PC-3 (cell line): ENCODE data around the gene JADE1. TPM values are rescaled to one million over a fixed set of nuclear protein-coding genes. Genes with fewer than 3 reads are reported as not detected.

ENCODE experiments used
- ATAC-seq: fragments of 200-7000 bp; cut with Tn5 transposase; 2 replicates; pipeline ENCODE4 v1.9.1; 2020; ENCODE audit warnings: mild to moderate bottlenecking, moderate library complexity
- BruUV-seq: library from RNA; stranded (reverse); fragments of 400-500 nt; replicated peaks from 2 replicates; lab custom pipeline; 2021; lab: Mats Ljungman, UMichigan
- CTCF ChIA-PET: fragments of 300-600 bp; sonication (Branson Sonifier 250); formaldehyde crosslinking; loops from one replicate; lab custom pipeline; 2022; ENCODE audit warnings: antibody characterized with exemption; lab: Charles Lee
- POLR2A ChIA-PET: fragments of 300-600 bp; sonication (Branson Sonifier 250); formaldehyde crosslinking; loops from one replicate; lab custom pipeline; 2022; ENCODE audit warnings: antibody characterized with exemption; ENCODE audit not compliant: unreplicated experiment; lab: Charles Lee
- DNase-seq: peaks from one replicate; pipeline ENCODE4 v3.0.0-alpha.2; 2015
- H2AFZ ChIP-seq: fragments of 300-600 bp; sonication (generic); 2 replicates; pipeline ENCODE4 v1.6.0; 2016; ENCODE audit warnings: antibody characterized with exemption, low read length
- H3F3A ChIP-seq: fragments of 300-600 bp; sonication (generic); one replicate; pipeline ENCODE4 v1.6.0; 2017; ENCODE audit warnings: antibody characterized with exemption, low read length, control low read depth, mild to moderate bottlenecking; ENCODE audit not compliant: unreplicated experiment
- H3K27ac ChIP-seq: fragments of 300-600 bp; sonication (generic); 2 replicates; pipeline ENCODE4 v1.5.1; 2016; ENCODE audit warnings: mild to moderate bottlenecking, low read length
- H3K27me3 ChIP-seq: fragments of 300-600 bp; sonication (generic); 2 replicates; pipeline ENCODE4 v1.6.1; 2016; ENCODE audit warnings: low read length, mixed read lengths
- H3K36me3 ChIP-seq: fragments of 300-600 bp; sonication (generic); 2 replicates; pipeline ENCODE4 v1.6.1; 2016; ENCODE audit warnings: low read depth, mixed run types, low read length, mixed read lengths
- H3K4me1 ChIP-seq: fragments of 300-600 bp; sonication (generic); 2 replicates; pipeline ENCODE4 v1.5.1; 2016; ENCODE audit warnings: low read length; ENCODE audit not compliant: insufficient read depth
- H3K4me2 ChIP-seq: fragments of 300-600 bp; sonication (generic); 2 replicates; pipeline ENCODE4 v1.6.0; 2016; ENCODE audit warnings: low read length
- H3K4me3 ChIP-seq: fragments of 300-600 bp; sonication (generic); 2 replicates; pipeline ENCODE4 v1.5.1; 2016; ENCODE audit warnings: mild to moderate bottlenecking, low read length, mixed read lengths
- H3K79me2 ChIP-seq: fragments of 300-600 bp; sonication (generic); 2 replicates; pipeline ENCODE4 v1.6.1; 2017; ENCODE audit warnings: low read length, mixed read lengths
- H3K9ac ChIP-seq: fragments of 300-600 bp; sonication (generic); 2 replicates; pipeline ENCODE4 v1.6.0; 2016; ENCODE audit warnings: mild to moderate bottlenecking, low read length
- H3K9me2 ChIP-seq: fragments of 300-600 bp; sonication (generic); replicated peaks from 2 replicates; pipeline ENCODE4 v1.6.1; 2016; ENCODE audit warnings: mixed run types, low read length, mixed read lengths
- H3K9me3 ChIP-seq: fragments of 300-600 bp; sonication (generic); 2 replicates; pipeline ENCODE4 v1.6.1; 2016; ENCODE audit warnings: low read length, mixed read lengths
- H4K20me1 ChIP-seq: fragments of 300-600 bp; sonication (generic); 2 replicates; pipeline ENCODE4 v1.6.1; 2016; ENCODE audit warnings: low read length, mixed read lengths
- CTCF ChIP-seq: fragments of 300-600 bp; sonication (generic); conservative IDR thresholded peaks from 2 replicates; pipeline ENCODE4 v1.5.1; 2017; ENCODE audit warnings: antibody characterized with exemption, low read depth, mild to moderate bottlenecking, low read length
- EZH2 ChIP-seq: fragments of 300-600 bp; sonication (generic); IDR thresholded peaks from one replicate; pipeline ENCODE4 v1.6.1; 2017; ENCODE audit warnings: antibody characterized with exemption, mild to moderate bottlenecking, low read length; ENCODE audit not compliant: unreplicated experiment
- EZH2phosphoT487 ChIP-seq: fragments of 300-600 bp; sonication (generic); IDR thresholded peaks from 2 replicates; pipeline ENCODE4 v1.6.1; 2018; ENCODE audit warnings: mild to moderate bottlenecking, antibody characterized with exemption, low read length, borderline replicate concordance
- intact Hi-C: fragments of 100-400 bp; cut with micrococcal nuclease; formaldehyde crosslinking; loops from 2 replicates; pipeline ENCODE4 v1.9.0; 2023
- total RNA-seq: library from RNA; depleted of rRNA; stranded (reverse); fragments of >200 nt; gene quantifications from 2 replicates; pipeline ENCODE4 v1.2.3, GENCODE V29; 2014

The JADE1 gene
- total RNA-seq, 1 experiment from 2014 or later: 10.8 TPM

DNA sequence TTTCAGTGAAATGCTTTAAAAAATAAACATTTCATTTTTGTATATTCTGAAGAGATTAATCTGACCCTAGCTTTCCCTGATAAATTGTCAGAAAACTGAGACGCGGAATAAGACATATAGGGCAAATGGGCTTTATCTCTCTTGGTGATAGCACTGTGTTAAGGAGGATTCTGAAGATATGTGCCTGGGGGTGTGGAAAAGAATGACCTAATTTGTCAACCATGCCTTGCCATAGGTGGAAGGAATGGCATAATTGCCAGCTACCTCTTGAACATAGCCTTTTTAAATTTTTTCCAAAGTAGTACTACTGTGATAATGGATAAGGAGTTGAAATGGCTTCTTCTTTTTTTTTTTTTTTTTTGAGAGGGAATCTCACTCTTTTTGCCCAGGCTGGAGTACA is 11.7 kb downstream of the JADE1 start:
- Histone ChIP-seq H3K4me1 (peaks cover 43% of the 10 kb centered on the region), H3K36me3 (no peaks in the 10 kb centered on the region), H3F3A (peaks cover 5% of the 10 kb centered on the region), H3K27ac (no peak overlapping the region), H4K20me1 (no peaks in the 10 kb centered on the region), H3K4me2 (no peak overlapping the region), H3K4me3 (no peak overlapping the region), H3K79me2 (peaks cover 89% of the 10 kb centered on the region), H3K27me3 (no peaks in the 10 kb centered on the region), H3K9me3 (no peaks in the 10 kb centered on the region), H2AFZ (no peak overlapping the region), H3K9me2 (no peaks in the 10 kb centered on the region), H3K9ac (no peak overlapping the region)
- ATAC-seq: no peak
- intact Hi-C loops: no loop called here
- BruUV-seq: no TSS peak
- DNase-seq: no peak
- POLR2A ChIA-PET: no interaction called here
- no peak for TF ChIP-seq CTCF
- TF ChIP-seq EZH2: no peak
- TF ChIP-seq EZH2phosphoT487: no peak
- CTCF ChIA-PET: no interaction called here

GRCh38 chr4:128823025-128823661 is 13.6 kb downstream of the JADE1 start:
- ATAC-seq (peak; percentile 84), DNase-seq (peak; percentile 85)
- H3K4me2 ChIP-seq: peak overlapping the region; percentile 56
- intact Hi-C loops: no loop called here
- peaks cover 5% of the 10 kb centered on the region for H3F3A ChIP-seq
- H3K9me3 ChIP-seq: no peaks in the 10 kb centered on the region
- H3K27ac ChIP-seq: peak overlapping the region; percentile 77
- POLR2A ChIA-PET: interaction anchor here (0.6 to 1.2 kb wide), 3 partner anchors 11 to 15 kb away, joined by 4 to 6 read pairs (median 5); partner anchors contain the start of gene JADE1
- no peak overlapping the region for H3K9ac ChIP-seq
- CTCF ChIA-PET: interaction anchor here (0.5 kb wide), 1 partner anchor 13 kb away, joined by 9 read pairs; no protein-coding TSS in a partner anchor
- H3K9me2 ChIP-seq: no peaks in the 10 kb centered on the region
- no TSS peak for BruUV-seq
- H2AFZ ChIP-seq: no peak overlapping the region
- H3K36me3 ChIP-seq: no peaks in the 10 kb centered on the region
- H3K4me3 ChIP-seq: 0 out of 2 replicates have a peak overlapping the region, but pooled peaks have one; percentile 3
- H3K79me2 ChIP-seq: peaks cover 89% of the 10 kb centered on the region
- H4K20me1 ChIP-seq: no peaks in the 10 kb centered on the region
- H3K27me3 ChIP-seq: no peaks in the 10 kb centered on the region
- TF ChIP-seq EZH2phosphoT487: no peak
- TF ChIP-seq CTCF: no peak
- TF ChIP-seq EZH2: no peak
- peaks cover 35% of the 10 kb centered on the region for H3K4me1 ChIP-seq

- Histone ChIP-seq H3K9me3 (no peaks in the 10 kb centered on the region), H3K4me2 (peak overlapping the region; percentile 26; the same call in 1 of the 2 replicates), H4K20me1 (no peaks in the 10 kb centered on the region), H3K36me3 (no peaks in the 10 kb centered on the region), H3K27me3 (no peaks in the 10 kb centered on the region), H3K9me2 (no peaks in the 10 kb centered on the region), H3K79me2 (peaks cover 87% of the 10 kb centered on the region), H3K4me1 (peaks cover 35% of the 10 kb centered on the region), H3K27ac (peak overlapping the region; percentile 54), H3F3A (peaks cover 5% of the 10 kb centered on the region), H3K9ac (no peak overlapping the region), H2AFZ (no peak overlapping the region), H3K4me3 (no peak overlapping the region)
- TF ChIP-seq CTCF (no peak), EZH2 (no peak), EZH2phosphoT487 (no peak)
- ATAC-seq (peak; percentile 29), DNase-seq (peak; percentile 72)
- ChIA-PET CTCF (no interaction called here), POLR2A (no interaction called here)
- BruUV-seq: no TSS peak
- intact Hi-C loops: no loop called here
Measured at GRCh38 chr4:128825226-128825625, 15.7 kb downstream of the JADE1 start.
